Measurements from ENCODE around the gene EVA1B.
A peak's percentile ranks its signal among the peaks of the same experiment; 100 is the strongest.

Gene EVA1B

GRCh38 chr1:36321119-36321951, 2.1 kb downstream of the EVA1B start:
- no peak overlapping the region for H3K27ac Mint-ChIP-seq

GRCh38 chr1:36320767-36321118, 2.7 kb downstream of the EVA1B start:
- H3K4me3 Mint-ChIP-seq: peak overlapping the region; percentile 26
- no peaks in the 10 kb centered on the region for H3K9me3 Mint-ChIP-seq
- DNase-seq: no peak
- H3K27me3 Mint-ChIP-seq: peaks cover 42% of the 10 kb centered on the region
- peaks cover 8% of the 10 kb centered on the region for H3K36me3 Mint-ChIP-seq
- CTCF ChIA-PET: interaction anchor here (1.5 kb wide), 1 partner anchor 14 kb away, joined by 3 read pairs; the partner anchor contains the start of gene SH3D21
- H3K27ac Mint-ChIP-seq: peak overlapping the region; percentile 19
- peaks cover 29% of the 10 kb centered on the region for H3K4me1 Mint-ChIP-seq

More at GRCh38 chr1:36321119-36321951, 2.1 kb downstream of the EVA1B start:
- peak overlapping the region; percentile 38 for H3K4me3 Mint-ChIP-seq
- H3K9me3 Mint-ChIP-seq: no peaks in the 10 kb centered on the region
- CTCF ChIA-PET: interaction anchor here (1.5 kb wide), 2 partner anchors 15 to 66 kb away, joined by 3 read pairs; partner anchors contain the start of gene SH3D21
- peak; percentile 45 for DNase-seq
- peaks cover 7% of the 10 kb centered on the region for H3K36me3 Mint-ChIP-seq
- peaks cover 29% of the 10 kb centered on the region for H3K4me1 Mint-ChIP-seq
- H3K27me3 Mint-ChIP-seq: peaks cover 48% of the 10 kb centered on the region

- Mint-ChIP-seq H3K27ac (peak overlapping the region; percentile 19), H3K9me3 (no peaks in the 10 kb centered on the region), H3K36me3 (peaks cover 10% of the 10 kb centered on the region), H3K27me3 (peaks cover 38% of the 10 kb centered on the region), H3K4me3 (peak overlapping the region; percentile 26), H3K4me1 (peaks cover 29% of the 10 kb centered on the region)
- no peak for DNase-seq
- CTCF ChIA-PET: interaction anchor here (1.5 kb wide), 1 partner anchor 14 kb away, joined by 3 read pairs; the partner anchor contains the start of gene SH3D21
These were observed 3.1 kb downstream of the EVA1B start for GRCh38 chr1:36320291-36320761.

GRCh38 chr1:36309397-36309796, 14.0 kb downstream of the EVA1B start:
- DNase-seq: no peak
- no peaks in the 10 kb centered on the region for H3K9me3 Mint-ChIP-seq
- no peak overlapping the region for H3K4me3 Mint-ChIP-seq
- peaks cover 27% of the 10 kb centered on the region for H3K4me1 Mint-ChIP-seq
- no peak overlapping the region for H3K27ac Mint-ChIP-seq
- H3K27me3 Mint-ChIP-seq: no peaks in the 10 kb centered on the region
- peaks cover 9% of the 10 kb centered on the region for H3K36me3 Mint-ChIP-seq
- CTCF ChIA-PET: interaction anchor here (0.8 kb wide), 2 partner anchors 9 to 121 kb away, joined by 3 read pairs; no protein-coding TSS in a partner anchor

- peaks cover 34% of the 10 kb centered on the region for H3K4me1 Mint-ChIP-seq
These were observed 15.7 kb downstream of the EVA1B start for GRCh38 chr1:36307601-36308330.

GRCh38 chr1:36306902-36307456, 16.5 kb downstream of the EVA1B start:
- Mint-ChIP-seq H3K9me3 (no peaks in the 10 kb centered on the region), H3K4me1 (peaks cover 34% of the 10 kb centered on the region), H3K27ac (peak overlapping the region; percentile 85), H3K4me3 (peak overlapping the region; percentile 90), H3K27me3 (no peaks in the 10 kb centered on the region), H3K36me3 (peaks cover 19% of the 10 kb centered on the region)
- CTCF ChIA-PET: interaction anchor here (0.9 to 2.2 kb wide), 15 partner anchors 9 to 157 kb away, joined by 3 to 7 read pairs (median 3); partner anchors contain the start of gene TRAPPC3
- peak; percentile 95 for DNase-seq

More at GRCh38 chr1:36307601-36308330, 15.7 kb downstream of the EVA1B start:
- CTCF ChIA-PET: interaction anchor here (0.9 to 2.2 kb wide), 8 partner anchors 19 to 158 kb away, joined by 3 to 7 read pairs (median 3); partner anchors contain the start of gene TRAPPC3
- no peak overlapping the region for H3K27ac Mint-ChIP-seq
- no peaks in the 10 kb centered on the region for H3K9me3 Mint-ChIP-seq
- H3K27me3 Mint-ChIP-seq: no peaks in the 10 kb centered on the region
- DNase-seq: no peak
- peak overlapping the region; percentile 90 for H3K4me3 Mint-ChIP-seq
- H3K36me3 Mint-ChIP-seq: peaks cover 17% of the 10 kb centered on the region

GRCh38 chr1:36306210-36306901, 17.1 kb downstream of the EVA1B start, which contains the start of gene SH3D21:
SH3D21 (plus strand) TSS chr1:36306368; CDS start chr1:36306421, 53 bp downstream.
- Mint-ChIP-seq H3K27ac (peak within 1 kb of the TSS; percentile 85), H3K9me3 (no peaks in the 10 kb centered on the region), H3K36me3 (peaks cover 22% of the 10 kb centered on the region), H3K27me3 (no peaks in the 10 kb centered on the region), H3K4me3 (peak within 1 kb of the TSS; percentile 90), H3K4me1 (peaks cover 34% of the 10 kb centered on the region)
- CTCF ChIA-PET: interaction anchor here (0.6 to 2.2 kb wide), 17 partner anchors 10 to 157 kb away, joined by 3 to 7 read pairs (median 3); partner anchors contain the start of gene TRAPPC3
- DNase-seq: peak; percentile 70

- peaks cover 26% of the 10 kb centered on the region for H3K36me3 Mint-ChIP-seq
- H3K4me1 Mint-ChIP-seq: peaks cover 34% of the 10 kb centered on the region
- no peaks in the 10 kb centered on the region for H3K9me3 Mint-ChIP-seq
- H3K4me3 Mint-ChIP-seq: peak overlapping the region; percentile 90
- DNase-seq: no peak
- CTCF ChIA-PET: interaction anchor here (1.0 to 2.2 kb wide), 11 partner anchors 10 to 156 kb away, joined by 3 to 7 read pairs (median 4); partner anchors contain the start of gene TRAPPC3
- no peaks in the 10 kb centered on the region for H3K27me3 Mint-ChIP-seq
- H3K27ac Mint-ChIP-seq: no peak overlapping the region
These were observed 17.6 kb downstream of the EVA1B start for GRCh38 chr1:36305915-36306209.

- Mint-ChIP-seq H3K27me3 (no peaks in the 10 kb centered on the region), H3K36me3 (peaks cover 30% of the 10 kb centered on the region), H3K9me3 (no peaks in the 10 kb centered on the region), H3K4me3 (peak overlapping the region; percentile 90), H3K27ac (peak overlapping the region; percentile 39), H3K4me1 (peaks cover 34% of the 10 kb centered on the region)
- CTCF ChIA-PET: interaction anchor here (1.0 to 2.2 kb wide), 7 partner anchors 13 to 155 kb away, joined by 3 to 7 read pairs (median 5); partner anchors contain the start of gene TRAPPC3
- no peak for DNase-seq
These were observed 18.2 kb downstream of the EVA1B start for GRCh38 chr1:36304970-36305914.

- no peaks in the 10 kb centered on the region for H3K27me3 Mint-ChIP-seq
- H3K36me3 Mint-ChIP-seq: peaks cover 33% of the 10 kb centered on the region
- CTCF ChIA-PET: no interaction called here
These were observed 18.9 kb downstream of the EVA1B start for GRCh38 chr1:36304521-36304920.

GRCh38 chr1:36303650-36304360, 19.6 kb downstream of the EVA1B start:
- Mint-ChIP-seq H3K36me3 (peaks cover 33% of the 10 kb centered on the region), H3K4me3 (no peak overlapping the region), H3K27me3 (no peaks in the 10 kb centered on the region), H3K4me1 (peaks cover 35% of the 10 kb centered on the region), H3K27ac (no peak overlapping the region), H3K9me3 (no peaks in the 10 kb centered on the region)
- CTCF ChIA-PET: no interaction called here
- DNase-seq: no peak

More at GRCh38 chr1:36304521-36304920, 18.9 kb downstream of the EVA1B start:
- peak overlapping the region; percentile 49 for H3K27ac Mint-ChIP-seq
- peaks cover 37% of the 10 kb centered on the region for H3K4me1 Mint-ChIP-seq
- H3K9me3 Mint-ChIP-seq: no peaks in the 10 kb centered on the region
- no peak overlapping the region for H3K4me3 Mint-ChIP-seq
- DNase-seq: no peak

- H3K27ac Mint-ChIP-seq: no peak overlapping the region
- no peak for DNase-seq
- H3K9me3 Mint-ChIP-seq: no peaks in the 10 kb centered on the region
- peaks cover 34% of the 10 kb centered on the region for H3K36me3 Mint-ChIP-seq
- no peak overlapping the region for H3K4me3 Mint-ChIP-seq
- H3K4me1 Mint-ChIP-seq: peaks cover 35% of the 10 kb centered on the region
- CTCF ChIA-PET: no interaction called here
- no peaks in the 10 kb centered on the region for H3K27me3 Mint-ChIP-seq
These were observed 20.2 kb downstream of the EVA1B start for GRCh38 chr1:36303244-36303643.

Measured in activated naive CD4-positive, alpha-beta T cell treated with anti-CD3 and anti-CD28 coated beads, Interleukin-2, amount 10 ng/mL, durations not matched to agents 7 days and 5 days (primary cell).